ENCODE results near the gene DNAJB5.
A peak's percentile ranks its signal among the peaks of the same experiment; 100 is the strongest.
"Not testable (repeated sequence)": the region's sequence is repeated elsewhere in the genome, so short reads cannot be mapped to it uniquely, and the experiment has no call there.

Gene DNAJB5

GRCh38 chr9:34999576-34999975 lies 10.0 kb downstream of the DNAJB5 start:
- DNase-seq (ENCODE audit: low spot score) (no peak), FAIRE-seq (no peak)

- FAIRE-seq (no peak), DNase-seq (ENCODE audit: low spot score) (peak; percentile 78)
Measured at GRCh38 chr9:35000535-35001284, 11.2 kb downstream of the DNAJB5 start.

DNA sequence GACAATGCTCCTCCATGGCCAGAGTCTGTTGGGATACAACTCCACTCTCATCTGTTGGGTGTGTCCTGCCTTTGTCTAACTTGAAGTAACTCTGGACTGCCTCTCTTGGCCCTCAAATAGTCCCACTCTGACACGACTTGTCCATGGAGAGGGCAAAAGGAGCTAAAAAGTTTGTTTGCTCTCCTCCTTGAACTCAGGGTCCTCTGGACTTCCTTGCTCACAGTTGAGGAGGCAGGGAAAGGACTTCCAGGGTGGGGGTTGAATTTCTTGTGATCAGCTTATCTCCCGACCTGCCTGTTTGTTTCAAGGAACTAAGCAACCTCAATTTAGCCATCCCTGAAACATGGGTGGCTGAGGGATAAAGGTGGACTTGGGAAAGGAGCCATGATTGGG lies 11.7 kb downstream of the DNAJB5 start:
- FAIRE-seq = no peak

DNA sequence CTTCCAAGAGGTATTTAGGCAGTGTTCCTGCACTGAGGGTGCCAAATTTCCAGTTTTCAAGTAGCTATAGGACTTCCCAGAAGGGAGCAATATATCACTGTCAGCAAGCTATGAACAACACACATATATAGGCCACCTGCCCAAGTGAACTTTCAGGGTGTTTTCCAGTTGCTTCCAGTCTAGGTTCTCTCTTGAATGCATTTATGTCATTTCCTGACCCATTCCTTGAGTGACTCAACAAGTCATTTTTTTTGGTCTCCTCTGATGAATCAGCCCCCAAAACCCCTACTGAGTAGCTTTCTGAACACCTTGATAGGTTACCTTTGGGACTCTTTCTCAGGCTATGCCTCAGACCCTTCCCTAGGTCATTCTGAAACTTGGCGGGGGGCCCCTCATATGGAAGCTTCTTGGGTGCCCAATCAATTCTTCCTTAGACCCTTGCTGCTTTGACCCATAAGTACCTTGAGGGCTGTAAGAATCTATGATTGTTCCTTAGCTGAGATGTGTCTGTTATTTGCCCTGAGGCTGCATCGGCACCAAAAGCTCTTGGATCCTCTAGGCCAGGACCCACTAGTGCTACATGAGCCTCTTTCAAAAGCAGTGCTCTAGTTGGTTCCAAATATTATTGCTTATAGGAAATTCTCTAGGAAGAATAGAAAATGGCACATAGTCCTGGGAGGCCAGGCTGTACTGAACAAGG lies 12.4 kb downstream of the DNAJB5 start:
- FAIRE-seq (no peak), DNase-seq (ENCODE audit: low spot score) (peak; percentile 44)

More for the DNA sequence above, 11.7 kb downstream of the DNAJB5 start:
- no peak for DNase-seq (ENCODE audit: low spot score)

DNA sequence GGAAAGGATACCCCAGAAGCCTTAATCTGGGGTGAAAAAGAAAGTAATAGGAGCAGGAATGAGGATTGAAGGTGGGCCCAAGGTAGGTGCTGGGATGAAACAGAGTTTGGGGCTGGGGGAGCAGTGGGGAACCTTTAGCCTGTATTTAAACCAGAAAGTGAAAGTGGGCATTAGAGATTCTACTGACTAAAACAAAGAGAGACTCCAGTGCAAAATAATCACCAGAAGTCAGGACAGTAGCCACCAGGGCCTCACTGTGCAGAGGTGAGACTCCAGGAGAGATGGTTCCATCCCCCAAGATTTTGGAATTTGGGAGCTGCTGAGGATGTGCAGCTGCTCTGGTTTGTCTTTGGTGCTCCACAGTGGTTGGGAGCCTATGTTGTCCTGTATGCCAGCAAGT lies 13.1 kb downstream of the DNAJB5 start:
- DNase-seq (ENCODE audit: low spot score) (no peak), FAIRE-seq (no peak)

GRCh38 chr9:35004299-35004698 lies 14.8 kb downstream of the DNAJB5 start:
- not testable (repeated sequence) for FAIRE-seq; DNase-seq (ENCODE audit: low spot score)

DNA sequence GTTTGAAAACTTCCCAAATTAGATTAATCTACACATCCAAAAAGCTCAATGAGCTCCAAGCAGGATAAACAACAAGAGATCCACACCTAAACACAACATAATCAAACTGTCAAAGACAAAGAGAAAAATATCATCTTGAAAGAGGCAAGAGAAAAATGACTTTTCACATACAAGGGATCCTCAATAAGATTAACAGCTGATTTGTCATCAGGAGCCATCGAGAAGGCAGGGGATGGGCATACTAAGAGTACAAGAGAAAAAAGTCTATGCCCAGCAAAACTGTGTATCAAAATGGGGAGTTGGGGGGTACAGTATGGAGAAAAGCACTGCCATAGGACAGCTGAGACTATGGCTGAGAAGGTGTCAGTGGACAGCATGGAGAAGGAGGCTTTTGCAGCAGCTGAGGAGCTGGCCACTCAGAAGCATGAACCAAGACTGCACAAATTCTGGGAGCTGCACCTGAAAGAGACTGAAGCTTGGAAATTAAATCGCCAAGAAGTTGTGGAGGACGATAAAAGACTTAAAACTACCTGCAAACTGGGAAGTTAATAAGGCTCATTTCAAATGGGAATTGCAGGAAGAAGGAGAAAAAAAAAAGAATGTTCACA lies 20.9 kb downstream of the DNAJB5 start:
- FAIRE-seq (no peak), DNase-seq (ENCODE audit: low spot score) (no peak)

GRCh38 chr9:35014517-35014916 lies 25.0 kb downstream of the DNAJB5 start:
- DNase-seq (ENCODE audit: low spot score) (no peak), FAIRE-seq (no peak)

GRCh38 chr9:35023443-35023842 lies 33.9 kb downstream of the DNAJB5 start:
- FAIRE-seq; DNase-seq (ENCODE audit: low spot score): not testable (repeated sequence)

DNA sequence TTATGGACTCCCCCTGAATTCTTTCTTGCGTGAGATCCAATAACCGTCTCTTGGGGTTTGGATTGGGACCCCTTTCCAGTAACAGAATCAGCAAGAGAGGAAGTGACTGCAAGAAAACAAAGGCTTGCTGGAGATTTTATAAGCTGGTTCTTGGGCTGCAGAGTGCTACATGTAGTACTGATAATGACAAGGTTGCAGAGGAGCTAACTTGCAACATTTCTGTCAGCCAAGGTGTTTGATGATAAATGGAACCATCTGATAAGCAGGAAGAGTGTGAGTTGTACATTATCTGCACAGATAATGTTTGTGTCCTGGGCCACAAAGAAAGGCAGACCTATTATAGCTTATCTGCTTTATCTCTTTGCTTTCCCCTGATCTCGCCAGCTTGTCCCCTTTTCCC lies 37.1 kb downstream of the DNAJB5 start:
- no peak for FAIRE-seq
- DNase-seq (ENCODE audit: low spot score) = no peak

DNA sequence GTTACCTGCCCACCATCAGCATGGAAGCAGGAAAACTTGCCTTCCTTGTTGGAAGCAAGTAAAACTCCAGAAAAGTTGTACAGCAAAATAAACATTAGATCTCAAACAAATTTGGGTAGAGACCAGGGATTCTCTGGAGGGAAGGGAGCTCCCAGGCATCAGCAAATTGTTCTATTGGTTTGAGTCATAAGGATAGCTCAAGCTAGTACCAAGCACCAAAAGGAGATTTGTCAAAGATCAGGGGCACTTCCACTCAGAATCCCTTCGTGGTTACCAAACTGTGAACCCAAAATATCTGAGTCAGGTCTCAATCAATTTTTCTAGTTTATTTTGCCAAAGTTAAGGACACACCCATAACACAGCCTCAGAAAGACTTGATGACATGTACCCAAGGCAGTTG lies 37.8 kb downstream of the DNAJB5 start:
- no peak for DNase-seq (ENCODE audit: low spot score)
- FAIRE-seq = no peak

GRCh38 chr9:35027860-35028259 lies 38.3 kb downstream of the DNAJB5 start:
- FAIRE-seq (no peak), DNase-seq (ENCODE audit: low spot score) (no peak)

- DNase-seq (ENCODE audit: low spot score) = no peak
- FAIRE-seq = no peak
Measured at GRCh38 chr9:35028341-35028740, 38.8 kb downstream of the DNAJB5 start.

DNA sequence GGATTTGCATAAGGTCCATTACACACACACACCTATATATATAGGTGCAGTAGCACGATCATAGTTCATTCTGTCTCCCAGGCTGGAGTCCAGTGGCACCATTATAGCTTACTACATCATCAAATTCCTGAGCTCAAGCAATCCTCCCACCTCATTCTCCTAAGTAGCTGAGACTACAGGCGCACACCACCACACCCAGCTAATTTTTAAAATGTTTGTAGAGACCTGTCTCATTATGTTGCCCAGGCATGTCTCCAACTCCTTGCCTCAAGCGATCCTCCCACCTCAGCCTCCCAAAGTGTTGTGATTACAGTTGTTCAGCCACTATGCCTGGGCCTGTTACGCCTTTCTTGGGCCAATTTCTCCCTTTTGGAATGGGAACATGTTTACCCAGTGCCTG lies 39.7 kb downstream of the DNAJB5 start:
- FAIRE-seq = no peak
- DNase-seq (ENCODE audit: low spot score) = no peak

GRCh38 chr9:35029852-35030251 lies 40.3 kb downstream of the DNAJB5 start:
- DNase-seq (ENCODE audit: low spot score) = no peak
- no peak for FAIRE-seq

DNA sequence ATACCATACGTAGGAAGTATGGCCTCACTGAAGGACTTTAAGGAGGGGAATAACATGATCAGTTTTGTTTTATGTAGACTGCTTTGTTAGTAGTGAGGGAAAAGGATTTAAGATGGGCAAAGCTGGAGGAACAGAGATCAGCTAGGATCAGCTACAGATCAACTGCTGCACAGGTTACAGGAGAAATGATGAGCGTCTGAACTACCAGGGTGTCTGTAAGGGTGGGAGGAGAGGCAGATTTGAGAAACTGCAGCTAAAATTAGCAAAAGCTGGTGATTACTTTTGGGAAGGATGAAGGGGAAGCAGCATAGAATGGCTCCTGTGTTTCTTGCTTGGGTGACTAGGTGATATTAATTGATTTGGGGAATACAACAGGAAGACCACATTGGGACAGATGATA lies 43.6 kb downstream of the DNAJB5 start:
- FAIRE-seq (no peak), DNase-seq (ENCODE audit: low spot score) (no peak)

GRCh38 chr9:35035851-35036701 lies 46.5 kb downstream of the DNAJB5 start:
- DNase-seq (ENCODE audit: low spot score) = no peak
- FAIRE-seq = no peak

DNA sequence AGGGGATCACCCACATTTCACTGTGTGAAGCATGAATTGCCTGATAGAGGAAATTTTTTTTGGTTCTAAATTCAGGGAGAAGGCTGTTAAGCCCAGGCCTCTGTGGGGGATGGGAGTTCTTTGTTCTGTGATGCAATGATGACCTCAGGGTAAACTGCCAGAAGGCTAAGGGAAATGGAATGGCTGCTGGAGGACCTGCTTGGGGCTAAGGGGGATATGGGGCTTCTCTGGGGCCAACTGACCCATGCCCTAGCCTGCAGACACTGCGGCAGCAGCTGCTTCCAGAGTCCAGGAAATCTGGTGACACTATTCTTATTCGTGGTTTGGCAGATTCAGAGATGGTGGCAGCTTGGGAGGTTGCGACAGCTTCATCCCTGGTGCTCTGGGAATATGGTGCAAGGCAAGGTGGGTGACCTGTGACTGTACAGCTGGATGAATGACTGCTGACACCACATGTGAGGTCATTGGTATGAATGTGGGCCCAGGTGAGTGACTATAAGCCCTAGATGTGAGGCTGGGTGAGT lies 52.6 kb downstream of the DNAJB5 start:
- FAIRE-seq (no peak), DNase-seq (ENCODE audit: low spot score) (peak; percentile 28)

DNA sequence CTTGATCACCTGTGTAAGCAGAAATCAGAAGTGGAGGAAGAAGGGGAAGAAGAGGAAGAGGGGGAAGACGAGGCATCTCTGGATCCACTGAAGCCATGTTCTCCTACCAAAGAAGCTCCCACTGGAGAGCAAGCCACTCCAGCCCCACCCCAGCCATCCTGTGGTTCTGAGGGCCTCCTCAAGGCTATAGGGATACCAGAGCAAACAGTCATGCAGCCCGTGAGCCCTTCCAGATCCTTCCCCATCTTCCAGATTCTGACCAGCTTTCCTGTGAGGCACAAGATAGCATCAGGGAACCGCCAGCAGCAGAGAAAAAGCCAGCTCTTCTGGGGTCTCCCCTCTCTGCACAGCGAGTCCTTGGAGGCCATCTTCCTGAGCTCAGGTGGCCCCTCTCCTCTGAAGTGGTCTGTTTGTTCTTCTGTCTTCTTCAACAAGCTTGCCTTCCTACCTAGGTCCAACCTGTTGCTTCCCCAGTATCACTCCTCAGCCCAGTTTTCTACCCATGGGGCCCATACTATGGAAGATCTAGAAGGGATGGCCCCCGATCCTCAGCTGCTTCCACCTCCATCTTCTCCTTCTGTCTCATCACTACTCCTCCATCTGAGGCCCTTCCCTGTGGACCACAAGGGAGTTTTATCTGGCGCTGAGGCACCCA lies 53.5 kb downstream of the DNAJB5 start:
- DNase-seq (ENCODE audit: low spot score) (no peak), FAIRE-seq (no peak)

- FAIRE-seq = no peak
Measured at GRCh38 chr9:35044071-35044470, 54.5 kb downstream of the DNAJB5 start.

More at GRCh38 chr9:35044071-35044470, 54.5 kb downstream of the DNAJB5 start:
- no peak for DNase-seq (ENCODE audit: low spot score)
